ENCODE measurements around the gene IFITM2.

DNA sequence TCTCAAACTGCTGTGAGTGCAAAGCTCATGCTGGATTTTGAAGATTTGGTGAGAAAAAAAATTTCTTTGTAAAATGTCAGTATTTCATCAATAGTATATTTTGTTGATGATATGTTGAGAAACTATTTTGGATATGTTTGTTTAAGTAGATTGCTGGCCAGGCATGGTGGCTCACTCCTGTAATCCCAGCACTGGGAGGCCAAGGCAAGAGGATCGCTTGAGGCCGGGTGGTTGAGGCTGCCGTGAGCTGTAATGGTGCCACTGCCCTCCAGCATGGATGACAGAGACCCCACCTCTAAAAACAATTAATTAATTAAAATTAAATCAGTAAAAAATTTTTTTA is 19.9 kb downstream of the IFITM2 start:
- no peak for TF ChIP-seq CTCF (IDR thresholded peaks at IDR 0.05)
- TF ChIP-seq POLR2AphosphoS5 (IDR thresholded peaks at IDR 0.05) = no peak
- TF ChIP-seq POLR2A (IDR thresholded peaks at IDR 0.05) = no peak
- TF ChIP-seq EP300 (IDR thresholded peaks at IDR 0.05) = no peak
